Fibroblast of mammary gland (primary cell): ENCODE measurements around the gene CTNND1.
A peak's percentile ranks its signal among the peaks of the same experiment; 100 is the strongest.

Experiments used
- DNase-seq: peaks from one replicate; pipeline ENCODE4 v3.0.0-alpha.2; 2010; ENCODE audit warnings: low read depth
- H3K4me3 ChIP-seq: 2 replicates; pipeline ENCODE4 v1.5.1; 2011; ENCODE audit warnings: low read depth, mild to moderate bottlenecking, low read length, moderate library complexity; ENCODE audit not compliant: control insufficient read depth
- CTCF ChIP-seq: conservative IDR thresholded peaks from 2 replicates; pipeline ENCODE4 v1.5.1; 2011; ENCODE audit warnings: low read depth, low read length, inconsistent platforms; ENCODE audit not compliant: control insufficient read depth, insufficient read depth

The CTNND1 gene

GRCh38 chr11:57781529-57781943, 19.9 kb downstream of the CTNND1 start:
- H3K4me3 ChIP-seq, result no peak overlapping the region
- no peak for TF ChIP-seq CTCF
- DNase-seq, result peak; percentile 45

GRCh38 chr11:57785072-57785471, 23.5 kb downstream of the CTNND1 start:
- no peak overlapping the region for H3K4me3 ChIP-seq
- DNase-seq, result no peak
- TF ChIP-seq CTCF, result no peak

- no peak overlapping the region for H3K4me3 ChIP-seq
- TF ChIP-seq CTCF, result no peak
- no peak for DNase-seq
Measured at GRCh38 chr11:57786436-57786835, 24.8 kb downstream of the CTNND1 start.

GRCh38 chr11:57787006-57787604, 25.5 kb downstream of the CTNND1 start:
- H3K4me3 ChIP-seq, result no peak overlapping the region
- TF ChIP-seq CTCF, result no peak
- DNase-seq, result no peak

- no peak for TF ChIP-seq CTCF
- H3K4me3 ChIP-seq, result no peak overlapping the region
- no peak for DNase-seq
Measured at GRCh38 chr11:57787920-57788702, 26.5 kb downstream of the CTNND1 start.

GRCh38 chr11:57788703-57789088, 27.1 kb downstream of the CTNND1 start:
- no peak overlapping the region for H3K4me3 ChIP-seq
- no peak for TF ChIP-seq CTCF
- DNase-seq, result no peak
